ENCODE data around the gene TSPAN19. TPM values are rescaled to one million over a fixed set of nuclear protein-coding genes. Genes with fewer than 3 reads are reported as not detected.

The TSPAN19 gene
- total RNA-seq, 2 experiments from 2014 or later: not detected

DNA sequence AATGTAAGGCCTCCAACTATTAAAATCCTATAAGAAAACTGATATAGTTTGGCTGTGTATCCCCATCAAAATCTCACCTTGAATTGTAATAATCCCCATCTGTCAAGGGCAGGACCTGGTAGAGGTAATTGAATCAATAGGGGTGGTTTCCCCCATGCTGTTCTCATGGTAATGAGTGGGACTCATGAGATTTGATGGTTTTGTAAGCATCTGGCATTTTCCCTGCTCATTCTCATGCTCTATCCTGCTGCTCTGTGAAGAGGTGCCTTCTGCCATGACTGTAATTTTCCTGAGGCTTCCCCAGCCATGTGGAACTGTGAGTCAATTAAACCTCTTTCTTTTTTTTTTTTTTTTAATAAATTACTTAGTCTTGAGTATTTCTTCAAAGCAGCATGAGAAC lies 31.9 kb downstream of the TSPAN19 start:
- POLR2A ChIA-PET: no interaction called here
- CTCF ChIA-PET: no interaction called here

DNA sequence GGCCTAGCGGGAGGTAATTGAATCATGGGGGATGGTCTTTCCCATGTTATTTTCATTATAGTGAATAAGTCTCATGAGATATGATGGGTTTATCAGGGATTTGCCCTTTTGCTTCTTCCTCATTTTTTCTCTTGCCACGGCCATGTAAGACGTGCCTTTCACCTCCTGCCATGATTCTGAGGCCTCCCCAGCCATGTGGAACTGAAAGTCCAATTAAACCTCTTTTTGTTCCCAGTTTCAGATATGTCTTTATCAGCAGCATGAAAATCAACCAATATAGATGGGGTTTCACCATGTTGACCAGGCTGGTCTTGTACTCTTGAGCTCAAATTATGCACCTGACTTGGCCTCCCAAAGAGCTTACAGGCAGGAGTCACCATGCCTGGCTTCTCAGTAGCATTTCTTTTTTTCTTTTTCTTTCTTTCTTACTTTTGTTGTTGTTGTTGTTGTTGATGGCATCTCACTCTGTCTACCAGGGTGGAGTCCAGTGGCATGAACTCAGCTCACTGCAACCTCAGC lies 33.2 kb downstream of the TSPAN19 start:
- POLR2A ChIA-PET: no interaction called here
- CTCF ChIA-PET: no interaction called here

DNA sequence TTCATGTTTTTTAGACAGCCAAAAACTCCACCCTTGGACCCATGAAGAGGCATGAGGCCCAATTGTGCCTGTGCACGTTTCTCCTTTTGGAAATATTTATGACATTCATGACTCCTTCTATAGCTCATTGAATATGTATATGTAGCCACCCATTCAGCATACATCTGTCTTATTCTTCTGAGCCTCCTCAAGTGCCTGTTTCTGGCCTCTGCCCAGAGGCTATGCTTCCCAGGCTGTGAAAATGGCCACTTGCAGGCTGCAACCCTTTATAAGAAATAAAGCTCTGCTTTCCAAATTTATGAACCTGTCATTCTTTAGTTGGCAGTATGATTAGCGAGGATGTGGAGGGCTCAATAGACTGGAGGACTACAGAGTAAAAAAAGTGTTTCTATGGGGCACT lies 35.3 kb downstream of the TSPAN19 start:
- CTCF ChIA-PET: no interaction called here

DNA sequence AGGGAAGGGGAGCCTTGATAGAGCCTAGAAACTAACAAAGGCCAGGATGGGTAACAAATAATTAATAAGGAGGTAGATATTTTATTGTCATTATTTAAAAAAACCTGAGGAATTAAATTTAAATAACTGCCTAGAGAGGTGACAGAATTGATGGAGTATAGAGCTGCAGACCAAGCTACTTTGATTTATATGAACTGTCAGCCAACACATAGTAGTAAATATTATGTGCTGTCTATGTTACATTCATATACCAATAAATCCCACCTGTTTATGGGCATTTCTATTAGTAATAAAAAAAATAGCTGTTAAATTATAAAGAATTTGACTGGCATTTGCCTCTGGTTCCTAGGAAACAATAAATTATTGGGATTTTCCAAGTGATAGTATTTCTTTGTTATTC lies 37.7 kb downstream of the TSPAN19 start:
- CTCF ChIA-PET: no interaction called here
- POLR2A ChIA-PET: no interaction called here

More for the DNA sequence above, 35.3 kb downstream of the TSPAN19 start:
- POLR2A ChIA-PET: no interaction called here

DNA sequence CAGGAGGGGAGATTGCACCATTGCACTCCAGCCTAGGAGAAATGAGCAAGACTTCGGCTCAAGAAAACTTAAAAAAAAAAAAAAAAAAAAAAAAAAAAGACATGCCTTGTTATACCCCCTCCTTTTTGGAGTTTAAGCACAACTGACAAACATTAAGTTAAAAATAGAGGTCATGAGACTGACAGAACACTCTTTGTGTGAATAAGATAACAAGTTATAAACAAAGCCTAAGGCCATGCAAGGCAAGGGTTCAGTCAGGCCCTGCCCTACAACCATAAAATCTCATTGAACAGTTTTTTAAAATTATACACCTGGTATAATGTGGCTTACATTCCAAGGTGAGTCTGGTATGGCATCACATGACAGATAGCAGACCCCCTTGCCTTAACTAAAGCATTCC lies 39.3 kb downstream of the TSPAN19 start:
- POLR2A ChIA-PET: no interaction called here
- CTCF ChIA-PET: no interaction called here

DNA sequence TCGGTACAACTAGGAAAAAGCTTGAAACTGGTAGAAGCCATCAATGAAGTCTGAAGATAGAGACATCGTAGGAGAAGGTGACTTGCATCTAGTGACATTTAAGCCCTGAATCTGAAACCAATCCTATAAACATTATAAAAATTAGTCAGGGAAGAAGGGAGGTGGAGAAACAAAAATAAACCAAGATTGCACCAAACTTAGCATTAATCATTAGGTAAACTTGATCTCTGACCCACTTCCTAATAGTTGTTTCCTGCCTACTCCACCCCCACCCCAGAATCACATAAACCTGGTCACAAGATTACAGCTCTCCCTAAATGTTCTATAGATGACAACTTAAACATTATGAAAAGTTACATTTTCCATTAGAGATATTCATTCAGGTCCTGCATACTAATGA lies 40.4 kb downstream of the TSPAN19 start:
- POLR2A ChIA-PET: no interaction called here
- CTCF ChIA-PET: interaction anchor here (0.6 kb wide), 1 partner anchor 113 kb away, joined by 3 read pairs; no protein-coding TSS in a partner anchor

DNA sequence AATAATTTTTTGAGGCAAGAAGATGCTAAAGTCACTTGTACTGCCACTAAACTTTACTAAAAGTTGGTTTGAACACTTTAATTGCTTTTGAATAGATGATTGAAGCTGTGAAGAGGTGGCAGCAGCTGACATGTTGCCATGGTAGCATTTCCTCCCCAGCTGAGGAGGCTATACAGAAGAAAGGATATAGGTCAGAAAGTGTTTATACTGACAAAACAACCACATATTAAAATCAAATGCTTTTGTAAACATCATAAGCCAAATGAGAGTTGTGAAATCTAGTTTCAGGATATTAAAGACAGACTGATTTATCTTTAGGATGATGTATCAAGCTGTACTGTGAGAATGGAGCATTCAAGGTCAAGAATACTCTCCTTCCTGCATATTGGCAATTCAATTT lies 41.7 kb downstream of the TSPAN19 start:
- CTCF ChIA-PET: no interaction called here
- POLR2A ChIA-PET: no interaction called here

DNA sequence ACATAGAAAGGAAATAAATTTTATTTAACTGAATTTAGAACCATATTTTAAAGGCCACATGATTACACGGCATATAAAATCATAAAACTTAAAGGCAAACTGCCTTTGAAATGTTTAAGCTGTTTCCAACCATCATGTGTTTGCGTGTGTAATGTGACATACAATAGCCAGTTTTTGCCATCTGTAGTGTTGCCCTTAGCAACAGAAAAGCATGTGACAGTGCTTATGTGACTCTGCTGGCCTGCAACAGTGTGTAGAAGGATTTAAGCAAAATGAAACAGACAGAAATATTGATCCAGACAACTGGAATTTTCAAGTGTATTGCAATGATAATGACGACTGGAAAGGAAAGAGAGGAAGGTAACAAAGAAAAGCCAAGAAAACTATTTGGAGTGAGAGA lies 49.5 kb downstream of the TSPAN19 start:
- CTCF ChIA-PET: no interaction called here
- POLR2A ChIA-PET: no interaction called here

DNA sequence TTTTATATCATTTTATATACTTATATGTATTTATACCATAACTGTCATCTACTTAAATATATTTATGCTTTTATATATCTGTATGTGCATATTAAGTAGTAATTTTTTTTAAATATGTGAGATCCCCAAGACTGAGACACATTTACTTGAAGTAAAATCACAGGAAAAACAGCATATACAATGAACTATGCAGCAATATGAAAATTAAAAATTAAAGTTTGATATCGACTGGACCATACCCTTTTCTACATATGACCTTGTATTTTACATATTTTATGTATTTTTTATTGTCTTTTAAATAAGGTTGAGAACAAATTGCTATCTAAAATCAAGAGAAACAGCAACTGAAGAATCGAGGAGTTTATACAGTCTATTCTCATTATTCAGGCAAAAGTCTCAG lies 50.0 kb downstream of the TSPAN19 start:
- ChIA-PET POLR2A (no interaction called here), CTCF (no interaction called here)

DNA sequence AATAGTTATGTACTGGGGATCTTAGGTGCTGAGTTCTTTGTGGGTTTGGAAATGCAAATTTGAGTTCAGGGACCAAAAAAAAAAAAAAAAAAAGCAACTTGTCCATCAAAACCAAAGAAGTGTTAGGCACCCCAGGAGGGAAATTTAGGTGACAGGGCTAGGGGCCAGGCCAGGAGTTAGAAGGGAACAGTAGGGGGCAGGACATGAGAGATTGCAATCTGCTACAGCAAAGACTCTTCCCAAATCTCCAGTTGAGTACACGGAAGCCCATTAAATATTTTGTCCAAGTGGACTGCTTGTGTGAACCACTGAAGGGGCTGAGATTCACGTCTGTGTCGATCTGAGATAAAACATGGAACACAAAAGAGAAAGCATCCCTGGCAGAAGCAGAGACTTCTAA lies 52.8 kb downstream of the TSPAN19 start:
- ChIA-PET POLR2A (no interaction called here), CTCF (no interaction called here)

DNA sequence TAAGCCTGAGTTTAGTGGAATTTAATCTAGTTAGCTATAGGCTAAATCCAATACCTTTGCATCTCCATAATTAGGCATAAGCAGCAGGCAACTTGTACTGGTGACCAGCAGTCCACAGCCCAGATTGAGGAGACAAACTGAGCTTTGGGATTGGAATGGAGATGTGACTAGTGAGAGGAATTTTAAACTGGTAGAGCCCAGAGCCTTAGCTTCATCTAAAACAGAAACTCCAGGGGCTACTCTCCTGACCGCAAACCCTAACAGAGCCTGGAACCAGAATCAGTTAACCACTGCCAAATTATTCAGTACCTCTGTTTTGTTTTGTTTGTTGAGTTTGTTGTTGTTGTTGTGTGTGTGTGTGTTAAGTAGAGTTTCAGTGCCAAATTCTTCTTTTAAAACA lies 53.2 kb downstream of the TSPAN19 start:
- ChIA-PET POLR2A (no interaction called here), CTCF (no interaction called here)

DNA sequence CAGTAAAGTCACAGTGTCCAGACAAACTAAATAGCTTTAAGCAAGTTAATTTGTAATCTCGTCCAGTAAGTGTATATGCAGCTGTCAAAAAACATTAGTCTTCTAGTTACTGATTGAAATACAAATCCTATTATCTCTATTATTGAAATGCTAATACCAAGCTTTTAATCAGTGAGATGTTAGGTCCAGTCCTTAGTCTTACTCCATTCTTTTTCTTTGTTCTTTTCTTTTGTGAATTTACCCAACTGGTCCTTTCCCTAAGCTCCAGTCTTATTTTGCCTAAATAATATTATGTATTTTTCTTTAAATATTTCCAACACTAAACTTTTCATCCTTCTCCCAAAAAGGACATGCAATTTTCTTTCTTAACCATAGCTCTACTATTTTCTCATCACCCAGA lies 57.2 kb downstream of the TSPAN19 start:
- POLR2A ChIA-PET: no interaction called here
- CTCF ChIA-PET: no interaction called here

DNA sequence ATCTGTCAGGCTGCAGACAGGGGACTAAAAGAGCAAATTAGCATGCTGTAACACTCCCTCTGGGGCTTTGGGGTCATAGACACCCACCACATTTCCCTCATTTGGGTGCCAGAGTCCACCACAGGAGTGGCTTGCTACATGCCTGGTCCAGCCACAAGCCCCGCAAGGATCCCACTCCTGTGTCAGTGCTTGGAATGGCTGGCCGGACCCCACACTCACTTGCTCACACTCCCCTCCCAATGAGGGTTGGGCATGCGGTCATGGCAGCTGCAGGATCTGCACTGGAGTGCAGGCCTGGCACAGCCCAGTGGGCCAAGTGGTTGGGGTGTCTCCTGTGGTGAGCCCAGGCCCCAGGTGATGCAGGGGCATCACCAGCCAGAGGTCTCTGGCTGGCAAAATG lies 59.9 kb downstream of the TSPAN19 start:
- POLR2A ChIA-PET: no interaction called here
- CTCF ChIA-PET: no interaction called here

DNA sequence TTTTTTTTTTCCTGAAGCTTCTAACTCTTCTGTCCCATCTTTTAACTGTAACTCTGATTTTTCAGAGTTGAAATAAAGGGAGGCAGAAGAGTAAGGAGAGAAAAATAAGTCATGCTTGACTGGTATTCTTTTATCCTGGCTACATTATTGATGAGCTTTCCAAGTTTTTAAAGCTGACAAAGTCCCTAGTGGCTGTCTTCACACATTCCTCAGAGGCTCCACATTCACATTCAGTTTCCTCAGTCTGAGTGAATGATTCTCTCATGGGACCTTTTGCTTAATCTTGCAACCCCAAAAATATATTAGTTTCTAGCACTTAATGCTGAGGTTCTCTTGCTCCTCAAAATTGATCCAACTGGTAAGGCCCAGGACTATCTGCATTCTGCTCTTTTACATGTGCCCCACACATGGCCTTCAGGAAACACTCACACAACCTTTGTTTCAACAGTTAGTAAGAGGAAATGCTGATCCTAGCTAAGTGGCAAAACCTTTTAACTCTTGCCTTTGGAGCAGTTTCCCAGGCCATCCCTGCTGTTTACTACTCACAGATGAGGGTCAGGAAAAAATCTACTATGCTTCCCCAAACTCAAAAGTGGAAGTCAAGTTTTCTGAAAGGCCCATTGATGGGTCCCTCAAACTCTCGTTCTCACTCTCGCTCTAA lies 61.8 kb downstream of the TSPAN19 start:
- ChIA-PET CTCF (interaction anchor here (0.7 kb wide), 1 partner anchor 501 kb away, joined by 3 read pairs; no protein-coding TSS in a partner anchor), POLR2A (no interaction called here)

DNA sequence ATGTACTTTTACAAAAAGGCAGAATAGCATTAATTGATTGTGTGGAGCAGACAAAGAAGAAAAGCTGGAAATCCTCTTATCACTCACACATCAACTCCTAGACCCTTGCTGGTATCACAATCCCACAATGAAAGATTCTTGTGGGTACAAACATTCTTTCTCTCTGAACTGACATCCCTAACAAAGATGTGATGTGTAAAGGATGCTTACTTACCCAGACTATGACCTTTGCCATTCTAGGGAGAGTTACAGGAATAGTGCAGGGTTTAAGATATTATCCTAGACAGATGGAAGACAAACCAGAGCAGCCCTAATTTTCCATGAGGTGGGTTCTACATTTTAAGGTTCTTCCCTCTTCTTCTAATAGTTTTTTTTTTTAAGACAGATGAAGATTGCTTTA lies 63.1 kb downstream of the TSPAN19 start:
- ChIA-PET CTCF (no interaction called here), POLR2A (no interaction called here)

DNA sequence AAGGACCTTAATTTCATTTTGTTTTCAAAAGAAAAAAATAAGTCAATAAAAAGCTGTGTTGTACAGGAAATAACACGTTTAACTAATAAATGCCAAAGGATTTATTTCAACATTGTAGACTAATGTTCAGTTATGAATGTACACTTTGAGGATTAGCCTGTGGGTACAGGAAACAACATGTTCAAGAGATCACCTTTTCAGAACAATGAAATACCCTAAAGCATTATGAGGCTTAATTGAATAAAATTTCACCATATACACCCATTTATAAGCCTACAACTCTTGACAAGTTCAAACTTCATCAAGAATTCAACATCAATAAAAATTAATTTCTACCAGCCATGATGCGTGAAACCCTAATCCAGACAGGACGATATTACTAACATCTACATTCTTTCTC lies 66.9 kb downstream of the TSPAN19 start:
- CTCF ChIA-PET: no interaction called here
- POLR2A ChIA-PET: no interaction called here

Other genes starting within 250 kb of the TSPAN19 start
- gene SLC6A15, start 123.5 kb downstream of the TSPAN19 start, total RNA-seq: not detected
- gene LRRIQ1, start 74 bp upstream of the TSPAN19 start, total RNA-seq: not detected
- not detected for gene ALX1, start 243.9 kb upstream of the TSPAN19 start, total RNA-seq